SK-MEL-5 (cell line): ENCODE data around the gene OR5K3. TPM values are rescaled to one million over a fixed set of nuclear protein-coding genes. Genes with fewer than 3 reads are reported as not detected.
"Not testable (repeated sequence)": the region's sequence is repeated elsewhere in the genome, so short reads cannot be mapped to it uniquely, and the experiment has no call there.

Experiments
- DNase-seq: peaks from one replicate; pipeline ENCODE4 v3.0.0-alpha.2; 2016; ENCODE audit warnings: low read depth, low spot score
- in situ Hi-C: cut with HindIII; loops from 2 replicates; pipeline ENCODE4 v1.10.0; 2016; ENCODE audit warnings: low sequenced_read_pairs, high pct_unique_total_duplicates, low pct_unique_long_range_greater_than_20kb
- polyA plus RNA-seq, 2 experiments: library from polyadenylated mRNA; depleted of rRNA; stranded (reverse); fragments of >200 nt; gene quantifications; 2 replicates each; pipeline ENCODE4 v1.2.3, GENCODE V29; 2015
- total RNA-seq: library from RNA; depleted of rRNA; stranded (reverse); fragments of >200 nt; shearing (Covaris generic); gene quantifications from 2 replicates; pipeline ENCODE4 v1.2.3, GENCODE V29; 2014; rRNA removed

The OR5K3 gene
- not detected in 2 replicates for total RNA-seq
- not detected in 2 replicates for polyA plus RNA-seq (2015; cell fraction: cytosol; rRNA removed)
- not detected in 2 replicates for polyA plus RNA-seq (2015; cell fraction: nucleus; rRNA removed)

GRCh38 chr3:98390366-98390765, at the start of gene OR5K3:
OR5K3 (plus strand) TSS chr3:98390666; CDS start chr3:98390666, 0 bp downstream.
- in situ Hi-C loops, result no loop called here

GRCh38 chr3:98341758-98342157, 48.7 kb upstream of the OR5K3 start:
- in situ Hi-C loops, result no loop called here

More at GRCh38 chr3:98390366-98390765, at the start of gene OR5K3:
- no peak for DNase-seq

GRCh38 chr3:98343647-98344507, 46.6 kb upstream of the OR5K3 start:
- DNase-seq, result peak; percentile 80
- in situ Hi-C loops, result no loop called here

More at GRCh38 chr3:98341758-98342157, 48.7 kb upstream of the OR5K3 start:
- DNase-seq, result no peak

GRCh38 chr3:98350082-98350481, 40.4 kb upstream of the OR5K3 start:
- in situ Hi-C loops, result no loop called here
- DNase-seq, result no peak

- no peak for DNase-seq
- in situ Hi-C loops, result no loop called here
Measured at GRCh38 chr3:98353554-98353953, 36.9 kb upstream of the OR5K3 start, which contains the start of gene OR5K4. OR5K4 (plus strand) TSS chr3:98353854; CDS start chr3:98353854, 0 bp downstream.

GRCh38 chr3:98359250-98359649, 31.2 kb upstream of the OR5K3 start:
- no peak for DNase-seq
- in situ Hi-C loops, result no loop called here

- in situ Hi-C loops, result no loop called here
- peak; percentile 26 for DNase-seq
Measured at GRCh38 chr3:98359993-98360675, 30.3 kb upstream of the OR5K3 start.

GRCh38 chr3:98360681-98361080, 29.8 kb upstream of the OR5K3 start:
- no peak for DNase-seq
- in situ Hi-C loops, result no loop called here

- in situ Hi-C loops, result no loop called here
- no peak for DNase-seq
Measured at GRCh38 chr3:98361289-98361688, 29.2 kb upstream of the OR5K3 start.

- in situ Hi-C loops, result no loop called here
- no peak for DNase-seq
Measured at GRCh38 chr3:98367464-98368246, 22.8 kb upstream of the OR5K3 start.

GRCh38 chr3:98371186-98371585, 19.3 kb upstream of the OR5K3 start:
- no peak for DNase-seq
- in situ Hi-C loops, result no loop called here

- DNase-seq, result no peak
- in situ Hi-C loops, result no loop called here
Measured at GRCh38 chr3:98371853-98372252, 18.6 kb upstream of the OR5K3 start.

- no peak for DNase-seq
- in situ Hi-C loops, result no loop called here
Measured at GRCh38 chr3:98372445-98372844, 18.0 kb upstream of the OR5K3 start.

GRCh38 chr3:98376631-98377030, 13.8 kb upstream of the OR5K3 start:
- in situ Hi-C loops, result no loop called here

GRCh38 chr3:98388147-98388546, 2.3 kb upstream of the OR5K3 start:
- in situ Hi-C loops, result no loop called here

More at GRCh38 chr3:98376631-98377030, 13.8 kb upstream of the OR5K3 start:
- DNase-seq, result no peak

GRCh38 chr3:98395101-98395500, 4.6 kb downstream of the OR5K3 start:
- in situ Hi-C loops, result no loop called here
- DNase-seq, result no peak

More at GRCh38 chr3:98388147-98388546, 2.3 kb upstream of the OR5K3 start:
- DNase-seq, result no peak

- DNase-seq, in situ Hi-C loops: not testable (repeated sequence)
Measured at GRCh38 chr3:98396482-98396881, 6.0 kb downstream of the OR5K3 start.

- DNase-seq, result no peak
- in situ Hi-C loops, result no loop called here
Measured at GRCh38 chr3:98398513-98398912, 8.0 kb downstream of the OR5K3 start.
